Vagina (tissue), 2 donors: ENCODE results near the gene SPR. TPM values are rescaled to one million over a fixed set of nuclear protein-coding genes. Genes with fewer than 3 reads are reported as not detected.

Source experiments
- DNase-seq, 2 donors: peaks; one replicate each; pipeline ENCODE4 v3.0.0-alpha.2; 2017; ENCODE audit errors: extremely low spot score in 2 of 2
- H3K27ac ChIP-seq: fragments of 200-600 bp; sonication (generic); one replicate; pipeline ENCODE4 v1.5.1; 2019
- H3K27me3 ChIP-seq: fragments of 200-600 bp; sonication (generic); one replicate; pipeline ENCODE4 v1.5.1; 2019
- H3K36me3 ChIP-seq, 2 donors: fragments of 200-600 bp; sonication (generic); one replicate each; pipeline ENCODE4 v1.5.1; 2017 to 2019
- H3K4me1 ChIP-seq: fragments of 200-600 bp; sonication (generic); one replicate; pipeline ENCODE4 v1.5.1; 2019
- H3K4me3 ChIP-seq, 2 donors: fragments of 200-600 bp; sonication (generic); 1 replicate in 1 of 2; 2 replicates in 1 of 2; pipeline ENCODE4 v1.5.1; 2016 to 2019
- H3K9me3 ChIP-seq: fragments of 200-600 bp; sonication (generic); one replicate; pipeline ENCODE4 v1.5.1; 2019
- CTCF ChIP-seq, 3 experiments: fragments of 450-650 bp in 2 of 3; fragments of 200-600 bp in 1 of 3; sonication (generic) in 1 of 3; IDR thresholded peaks; one replicate each; pipeline ENCODE4 v1.5.1; 2017 to 2019; ENCODE audit warnings: antibody characterized with exemption in 3 of 3, mild to moderate bottlenecking in 2 of 3, moderate library complexity in 2 of 3
- POLR2A ChIP-seq, 2 donors: fragments of 450-650 bp; IDR thresholded peaks; one replicate each; pipeline ENCODE4 v1.6.1; 2017; ENCODE audit warnings: antibody characterized with exemption in 2 of 2, mild to moderate bottlenecking in 2 of 2, moderate library complexity in 2 of 2
- POLR2AphosphoS5 ChIP-seq, 2 donors: sonication (generic); formaldehyde crosslinking; IDR thresholded peaks; one replicate each; pipeline ENCODE4 v1.9.0; 2017; ENCODE audit warnings: antibody characterized with exemption in 2 of 2, mild to moderate bottlenecking in 2 of 2, low read depth in 1 of 2; ENCODE audit not compliant: insufficient read depth in 1 of 2
- intact Hi-C: fragments of 100-400 bp; cut with DNase I; formaldehyde crosslinking; loops from one replicate; pipeline ENCODE4 v1.15.1; 2023
- total RNA-seq: library from RNA; depleted of rRNA; stranded (reverse); fragments of >200 nt; gene quantifications from one replicate; pipeline ENCODE4 v1.2.3, GENCODE V29; 2016

The SPR gene
- total RNA-seq, 1 donor from 2014 or later, result 45.7 TPM

GRCh38 chr2:72894514-72894913, 7.3 kb downstream of the SPR start:
- Histone ChIP-seq H3K27ac (no peak overlapping the region), H3K4me1 (peaks cover 11% of the 10 kb centered on the region), H3K27me3 (no peaks in the 10 kb centered on the region), H3K9me3 (no peaks in the 10 kb centered on the region), H3K36me3 (no peaks in the 10 kb centered on the region), H3K4me3 (no peak overlapping the region)
- no peak for DNase-seq
- TF ChIP-seq POLR2AphosphoS5 (IDR thresholded peaks at IDR 0.05; ENCODE audit: insufficient read depth in 1 of 2, low read depth in 1 of 2), result no peak
- TF ChIP-seq POLR2A (IDR thresholded peaks at IDR 0.05), result no peak
- no peak for TF ChIP-seq CTCF (IDR thresholded peaks at IDR 0.05)
- intact Hi-C loops, result loop anchor here (5.0 kb wide), 1 partner anchor 263 kb away; no protein-coding TSS in a partner anchor

- Histone ChIP-seq H3K9me3 (no peaks in the 10 kb centered on the region), H3K27me3 (no peaks in the 10 kb centered on the region), H3K4me1 (peaks cover 11% of the 10 kb centered on the region), H3K4me3 (no peak overlapping the region), H3K36me3 (no peaks in the 10 kb centered on the region), H3K27ac (no peak overlapping the region)
- TF ChIP-seq POLR2AphosphoS5 (IDR thresholded peaks at IDR 0.05; ENCODE audit: insufficient read depth in 1 of 2, low read depth in 1 of 2) (no peak), POLR2A (IDR thresholded peaks at IDR 0.05) (no peak), CTCF (IDR thresholded peaks at IDR 0.05) (no peak)
- intact Hi-C loops, result no loop called here
- DNase-seq, result no peak
Measured at GRCh38 chr2:72895154-72895553, 7.9 kb downstream of the SPR start.

GRCh38 chr2:72895759-72896281, 8.6 kb downstream of the SPR start:
- intact Hi-C loops, result no loop called here

GRCh38 chr2:72896446-72896845, 9.2 kb downstream of the SPR start:
- no peaks in the 10 kb centered on the region for H3K36me3 ChIP-seq
- H3K9me3 ChIP-seq, result no peaks in the 10 kb centered on the region
- TF ChIP-seq POLR2AphosphoS5 (IDR thresholded peaks at IDR 0.05; ENCODE audit: insufficient read depth in 1 of 2, low read depth in 1 of 2), result no peak
- TF ChIP-seq POLR2A (IDR thresholded peaks at IDR 0.05), result no peak
- TF ChIP-seq CTCF (IDR thresholded peaks at IDR 0.05), result no peak
- no peaks in the 10 kb centered on the region for H3K27me3 ChIP-seq
- no peak overlapping the region for H3K27ac ChIP-seq
- H3K4me1 ChIP-seq, result peaks cover 11% of the 10 kb centered on the region
- no peak for DNase-seq
- H3K4me3 ChIP-seq, result no peak overlapping the region
- intact Hi-C loops, result no loop called here

More at GRCh38 chr2:72895759-72896281, 8.6 kb downstream of the SPR start:
- Histone ChIP-seq H3K36me3 (no peaks in the 10 kb centered on the region), H3K9me3 (no peaks in the 10 kb centered on the region), H3K4me1 (peaks cover 11% of the 10 kb centered on the region), H3K27me3 (no peaks in the 10 kb centered on the region), H3K4me3 (peak overlapping the region in 1 of 2 donors; percentile 6), H3K27ac (no peak overlapping the region)
- no peak for DNase-seq
- TF ChIP-seq POLR2AphosphoS5 (IDR thresholded peaks at IDR 0.05; ENCODE audit: insufficient read depth in 1 of 2, low read depth in 1 of 2) (no peak), POLR2A (IDR thresholded peaks at IDR 0.05) (no peak), CTCF (IDR thresholded peaks at IDR 0.05) (no peak)

- Histone ChIP-seq H3K4me1 (peaks cover 11% of the 10 kb centered on the region), H3K27me3 (no peaks in the 10 kb centered on the region), H3K9me3 (no peaks in the 10 kb centered on the region), H3K36me3 (no peaks in the 10 kb centered on the region), H3K4me3 (no peak overlapping the region), H3K27ac (no peak overlapping the region)
- intact Hi-C loops, result no loop called here
- DNase-seq, result no peak
- TF ChIP-seq CTCF (IDR thresholded peaks at IDR 0.05), result no peak
- no peak for TF ChIP-seq POLR2AphosphoS5 (IDR thresholded peaks at IDR 0.05; ENCODE audit: insufficient read depth in 1 of 2, low read depth in 1 of 2)
- no peak for TF ChIP-seq POLR2A (IDR thresholded peaks at IDR 0.05)
Measured at GRCh38 chr2:72897785-72898584, 10.8 kb downstream of the SPR start.
